Measurements from ENCODE around the gene DET1.
"Not testable (repeated sequence)": the region's sequence is repeated elsewhere in the genome, so short reads cannot be mapped to it uniquely, and the experiment has no call there.

DET1 gene

DNA sequence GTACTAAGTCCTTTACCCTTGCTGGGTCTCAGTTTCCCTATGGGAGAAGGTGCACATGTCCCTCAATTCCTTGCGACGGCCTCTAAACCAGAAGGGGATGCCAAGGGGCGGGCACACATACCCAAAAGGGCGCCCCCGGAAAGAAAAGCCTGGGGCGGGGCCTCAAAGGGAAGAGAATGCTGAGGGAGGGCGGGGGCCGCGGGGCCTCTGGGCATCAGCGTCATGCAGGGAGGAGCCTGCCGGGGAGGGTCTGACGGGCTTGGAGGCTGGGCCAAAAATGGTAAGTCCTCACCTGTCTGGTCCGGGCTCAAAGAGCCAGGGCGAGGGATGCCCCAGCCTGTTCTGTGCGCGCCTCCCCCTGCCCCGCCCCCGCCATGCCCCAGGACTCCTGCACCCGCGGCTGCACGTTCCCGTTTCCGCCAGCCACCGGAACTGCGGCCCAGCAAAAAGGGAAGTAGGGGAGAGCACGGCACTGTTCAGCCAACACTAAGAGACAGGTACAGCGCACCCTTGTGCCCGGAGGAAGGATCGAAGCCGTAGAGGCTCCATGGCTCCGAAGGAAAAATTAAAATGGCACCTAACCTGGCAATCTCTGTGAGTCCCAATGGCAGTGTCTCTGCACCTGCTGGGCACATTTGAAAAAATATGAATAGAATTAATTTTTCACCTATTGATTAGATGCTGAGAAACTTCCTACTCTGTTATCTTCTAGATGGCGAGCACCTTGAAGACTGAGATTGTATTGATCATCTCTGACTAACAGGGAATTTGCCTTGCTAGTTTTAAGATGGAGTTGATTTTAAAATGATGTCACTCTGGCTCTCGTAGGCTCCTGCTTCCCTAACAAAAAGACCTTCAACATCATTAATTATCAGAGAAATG is at the start of gene DET1:
DET1 (minus strand) TSS at position 434 of the 882 bp plus-strand sequence. CDS start 14,976 bp downstream, outside the sequence.
- DNase-seq (ENCODE audit: low read depth in 4 of 4, low spot score in 1 of 4) = peak; percentile 86 to 95 (median 92)

DNA sequence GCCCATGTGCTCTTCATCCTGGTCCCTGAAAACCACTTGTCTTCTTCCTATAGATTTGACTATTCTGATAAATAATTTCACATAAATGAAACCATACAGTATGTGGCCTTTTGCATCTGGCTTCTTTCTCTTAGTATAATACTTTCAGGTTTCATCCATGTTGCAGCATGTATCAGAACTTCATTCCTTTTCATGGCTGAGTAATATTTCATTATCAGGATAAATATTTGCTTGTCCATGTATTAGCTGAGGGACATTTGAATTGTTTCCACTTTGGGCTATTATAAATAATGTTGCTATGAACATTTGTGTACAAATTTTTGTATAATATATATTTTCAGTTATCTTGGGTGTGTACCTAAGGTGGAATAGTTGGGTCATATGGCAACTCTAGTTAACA is 44.9 kb upstream of the DET1 start:
- no peak for DNase-seq (ENCODE audit: low read depth in 4 of 4, low spot score in 1 of 4)

DNA sequence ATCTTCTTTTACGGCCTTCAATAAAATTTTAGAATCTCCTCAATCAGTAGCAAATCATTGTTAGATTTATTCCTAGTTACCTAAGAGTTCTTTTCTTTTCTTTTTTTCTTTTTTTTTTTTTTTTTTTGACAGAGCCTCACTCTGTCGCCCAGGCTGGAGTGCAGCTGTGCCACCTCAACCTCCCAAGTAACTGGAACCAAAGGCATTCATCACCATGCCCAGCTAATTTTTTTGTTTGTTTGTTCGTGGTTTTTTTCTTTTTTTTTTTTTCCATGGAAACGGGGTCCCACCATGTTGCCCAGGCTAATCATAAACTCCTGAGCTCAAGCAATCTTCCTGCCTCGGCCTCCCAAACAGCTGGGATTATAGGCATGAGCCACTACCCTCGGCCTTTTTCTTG is 44.3 kb upstream of the DET1 start:
- DNase-seq (ENCODE audit: low read depth in 4 of 4, low spot score in 1 of 4) = no peak

DNA sequence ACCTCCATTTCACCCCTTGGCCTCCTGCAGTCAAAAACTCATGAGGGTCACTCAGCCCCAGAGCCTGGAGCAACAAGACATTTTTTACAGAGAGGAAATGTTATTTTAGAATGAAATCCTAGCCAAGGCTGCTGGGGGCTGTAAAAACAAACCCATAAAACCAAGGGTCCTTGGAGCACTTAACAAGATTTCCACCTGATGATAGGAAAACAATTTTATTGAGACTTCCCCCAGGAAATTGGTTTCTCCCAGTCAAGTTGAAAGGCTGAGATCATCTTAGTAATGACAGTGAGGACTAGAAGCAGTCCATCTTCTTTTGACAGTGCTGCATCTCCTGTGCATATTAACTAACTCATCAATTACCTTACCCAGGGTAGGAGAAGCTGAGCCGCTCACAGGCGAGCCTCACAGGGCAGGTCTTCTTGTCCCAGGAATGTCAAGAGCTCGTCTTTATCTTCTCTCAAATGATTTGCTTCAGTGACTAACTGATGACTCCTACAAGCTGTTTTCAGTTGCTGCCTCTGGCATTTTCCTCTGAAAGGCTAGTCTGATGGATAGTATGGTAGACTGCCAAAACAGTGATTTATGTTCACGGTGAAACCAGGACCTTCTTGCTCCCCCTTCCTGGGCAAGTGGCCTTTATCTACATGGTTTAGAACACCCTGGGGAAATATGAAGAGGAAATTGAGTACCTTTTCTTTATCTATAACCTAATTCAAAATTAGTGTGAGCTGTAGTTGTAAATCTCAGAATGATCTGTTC is 40.1 kb upstream of the DET1 start:
- no peak for DNase-seq (ENCODE audit: low read depth in 4 of 4, low spot score in 1 of 4)

DNA sequence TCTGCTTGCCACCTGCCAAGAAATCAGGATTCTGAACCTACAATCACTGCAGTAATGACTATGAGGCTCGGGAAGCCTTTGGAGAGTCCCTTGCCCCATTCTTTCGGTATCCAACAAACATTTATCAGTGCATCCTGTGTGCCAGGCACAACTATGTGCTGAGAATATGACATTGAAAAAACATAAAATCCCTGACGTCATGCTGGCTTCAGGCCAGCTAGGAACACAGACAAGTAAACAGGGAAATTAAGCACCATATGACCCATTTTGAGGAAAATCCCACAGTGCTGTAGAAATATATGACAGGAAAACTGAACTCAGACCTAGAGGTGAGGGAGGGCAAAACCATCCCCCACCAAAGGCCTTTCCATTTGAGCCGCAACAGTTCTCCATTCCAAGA is 34.1 kb upstream of the DET1 start:
- no peak for DNase-seq (ENCODE audit: low read depth in 4 of 4, low spot score in 1 of 4)

DNA sequence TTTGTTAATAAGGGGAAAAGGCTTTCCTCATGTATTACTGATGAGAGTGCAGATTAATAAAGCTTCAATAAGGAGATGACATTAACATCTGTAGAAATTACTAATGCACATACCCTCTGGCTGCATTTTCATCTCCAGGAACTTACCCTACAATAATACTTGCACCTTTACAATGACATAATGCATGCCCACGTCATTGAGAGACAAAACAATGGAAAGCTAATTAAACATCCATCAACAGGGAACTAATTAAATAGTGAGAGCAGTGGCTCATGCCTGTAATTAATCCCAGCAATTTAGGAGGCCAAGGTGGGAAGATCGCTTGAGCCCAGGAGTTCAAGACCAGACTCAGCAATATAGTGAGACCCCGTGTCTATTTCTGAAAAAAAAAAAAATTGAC is 32.8 kb upstream of the DET1 start:
- DNase-seq (ENCODE audit: low read depth in 4 of 4, low spot score in 1 of 4) = no peak

DNA sequence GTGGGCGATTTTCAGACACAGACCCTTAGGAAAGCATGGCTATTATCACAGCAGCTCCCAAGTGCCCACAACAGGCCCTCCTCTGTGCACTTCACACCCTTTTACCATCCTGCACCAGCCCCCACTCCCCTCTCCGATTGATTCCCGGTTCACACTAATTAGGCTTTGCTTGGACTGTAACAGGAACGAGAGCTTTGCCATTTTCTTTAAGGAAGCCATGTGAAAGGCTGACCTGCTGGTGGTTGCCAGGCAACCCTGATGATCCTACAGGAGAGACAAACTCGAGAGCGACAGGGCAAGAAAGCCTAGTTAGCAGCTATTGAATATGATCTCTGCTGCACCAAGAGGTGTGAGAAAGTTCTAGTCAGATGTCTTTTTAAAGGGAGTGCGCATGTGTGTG is 28.2 kb upstream of the DET1 start:
- no peak for DNase-seq (ENCODE audit: low read depth in 4 of 4, low spot score in 1 of 4)

DNA sequence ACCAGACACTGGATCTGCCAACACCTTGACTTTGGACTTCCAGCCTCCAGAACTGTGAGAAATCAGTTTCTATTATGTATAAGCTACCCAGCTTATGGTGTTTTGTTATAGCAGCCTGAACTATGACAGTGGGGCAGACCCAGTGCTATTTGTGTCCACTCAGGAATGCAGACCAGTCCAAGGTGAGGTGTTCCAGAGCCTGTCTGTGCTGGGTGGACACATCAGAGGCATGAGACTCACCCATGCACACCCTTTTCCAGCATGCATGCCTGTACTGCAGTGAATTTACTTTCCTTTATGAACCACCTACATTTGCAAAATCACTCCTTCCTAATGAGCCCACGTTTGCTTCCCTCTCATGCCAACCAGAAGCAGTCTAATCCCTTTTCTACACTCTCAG is 27.6 kb upstream of the DET1 start:
- DNase-seq (ENCODE audit: low read depth in 4 of 4, low spot score in 1 of 4) = no peak

DNA sequence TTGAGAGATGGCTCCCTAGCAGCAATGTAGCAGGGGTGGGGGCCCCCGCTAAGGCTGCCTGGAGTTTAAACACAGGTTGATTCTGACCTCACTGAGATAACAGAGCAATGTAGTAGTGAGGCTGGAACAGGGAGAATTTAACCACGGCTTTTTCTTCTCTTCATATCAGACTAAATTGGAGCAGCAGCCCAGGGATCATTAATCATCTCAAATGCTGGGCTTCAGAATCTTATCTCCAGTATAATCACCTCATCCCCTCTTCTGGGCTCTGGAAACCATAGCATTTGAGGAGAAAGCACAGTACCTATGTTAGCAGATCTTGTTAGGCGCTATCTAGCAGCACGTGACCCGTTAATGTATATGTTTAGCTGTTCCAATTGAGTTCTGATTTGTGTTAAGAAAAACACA is 25.4 kb upstream of the DET1 start:
- DNase-seq (ENCODE audit: low read depth in 4 of 4, low spot score in 1 of 4) = no peak

DNA sequence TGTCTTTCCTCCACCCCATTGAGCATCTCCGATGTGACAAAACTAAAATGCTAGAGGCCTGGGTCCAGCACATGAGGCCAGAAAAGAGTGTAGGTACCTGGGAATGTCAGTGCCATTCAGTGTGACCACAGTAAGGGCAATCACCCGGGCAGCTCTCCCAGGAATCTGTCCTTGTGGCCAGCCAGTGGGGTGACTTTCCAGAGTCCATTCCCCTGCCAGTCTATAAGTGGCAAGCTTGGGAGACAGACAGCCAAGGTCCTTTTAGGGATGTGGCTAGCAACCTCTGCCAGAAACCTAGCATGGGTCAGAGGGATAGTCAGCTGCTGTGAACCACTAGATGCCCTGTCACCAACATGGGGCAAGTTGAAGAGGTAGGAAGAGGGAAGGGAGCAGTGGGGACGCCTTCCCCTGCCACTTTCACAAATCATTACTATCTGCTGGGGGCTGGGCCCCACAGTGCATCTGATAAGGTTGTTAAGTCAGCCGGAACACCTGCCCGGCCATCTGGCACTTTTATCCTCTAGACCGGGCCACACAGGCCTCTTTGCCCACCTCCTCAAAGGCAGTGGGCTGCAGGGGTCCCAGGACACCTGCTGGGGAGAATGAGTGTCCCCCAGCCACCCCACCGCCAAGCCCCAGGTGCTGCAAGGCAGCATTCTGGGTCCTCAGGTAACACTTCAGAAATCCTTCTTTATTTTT is 24.8 kb upstream of the DET1 start:
- DNase-seq (ENCODE audit: low read depth in 4 of 4, low spot score in 1 of 4) = no peak

DNA sequence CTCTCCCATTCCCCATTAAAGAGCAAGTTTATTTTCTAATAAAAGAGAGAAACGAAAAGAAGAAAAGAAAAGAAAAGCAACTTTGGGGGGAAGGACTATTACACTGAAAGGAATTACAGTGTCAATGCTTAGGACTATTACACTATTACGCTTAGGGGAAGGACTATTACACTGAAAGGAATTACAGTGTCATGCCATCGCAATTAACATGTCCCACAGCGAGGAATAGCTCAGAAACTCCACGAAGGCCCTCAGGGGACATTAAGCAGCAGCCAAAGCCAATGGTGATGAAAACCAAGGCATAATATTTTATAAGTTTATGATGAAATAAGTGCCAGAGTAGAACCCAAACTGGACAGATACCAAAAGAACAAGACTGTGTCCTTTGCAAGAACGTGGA is 22.1 kb upstream of the DET1 start:
- no peak for DNase-seq (ENCODE audit: low read depth in 4 of 4, low spot score in 1 of 4)

DNA sequence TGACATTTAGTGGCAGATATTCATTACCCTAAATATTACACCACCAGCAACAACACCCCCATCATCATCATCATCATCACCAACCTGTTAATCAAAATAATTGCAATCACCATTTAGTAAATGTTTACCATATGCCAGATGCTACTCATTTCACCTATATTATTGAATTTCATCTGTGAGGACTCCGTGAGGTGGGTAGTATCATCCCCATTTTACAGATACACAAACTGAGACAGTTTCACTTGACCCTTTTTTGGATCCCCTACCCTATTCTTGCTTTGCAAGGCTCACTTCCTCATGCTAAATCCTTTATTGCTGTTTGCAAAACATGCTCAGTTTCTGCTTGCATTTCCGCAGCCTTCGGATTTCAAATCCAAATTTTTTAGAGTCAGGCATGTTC is 18.3 kb upstream of the DET1 start:
- no peak for DNase-seq (ENCODE audit: low read depth in 4 of 4, low spot score in 1 of 4)

DNA sequence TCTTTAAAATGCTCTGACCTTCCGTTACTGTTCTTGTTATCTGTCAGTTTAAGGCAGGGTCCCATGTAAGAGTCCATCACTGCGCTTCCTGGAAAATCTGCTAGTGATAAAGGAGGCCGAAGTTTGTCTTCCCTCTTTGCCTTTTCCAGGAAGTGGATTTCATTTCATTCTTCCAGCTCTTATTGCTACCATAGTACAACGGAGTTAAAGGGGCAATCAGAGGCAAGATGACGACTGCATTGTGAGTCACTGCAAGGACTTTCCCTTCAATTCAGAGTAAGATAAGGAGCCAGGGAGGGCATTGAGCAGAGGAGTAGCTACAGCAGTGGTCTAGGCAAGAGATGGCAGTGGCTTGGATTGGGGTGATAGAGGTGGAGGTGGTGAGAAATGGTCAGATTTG is 17.2 kb upstream of the DET1 start:
- no peak for DNase-seq (ENCODE audit: low read depth in 4 of 4, low spot score in 1 of 4)

DNA sequence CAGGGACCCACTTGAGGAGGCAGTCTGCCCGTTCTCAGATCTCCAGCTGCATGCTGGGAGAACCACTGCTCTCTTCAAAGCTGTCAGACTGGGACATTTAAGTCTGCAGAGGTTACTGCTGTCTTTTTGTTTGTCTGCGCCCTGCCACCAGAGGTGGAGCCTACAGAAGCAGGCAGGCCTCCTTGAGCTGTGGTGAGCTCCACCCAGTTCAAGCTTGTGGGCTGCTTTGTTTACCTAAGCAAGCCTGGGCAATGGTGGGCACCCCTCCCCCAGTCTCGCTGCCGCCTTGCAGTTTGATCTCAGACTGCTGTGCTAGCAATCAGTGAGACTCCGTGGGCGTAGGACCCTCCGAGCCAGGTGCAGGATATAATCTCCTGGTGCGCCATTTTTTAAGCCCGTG is 13.1 kb upstream of the DET1 start:
- not testable (repeated sequence) for DNase-seq (ENCODE audit: low read depth in 4 of 4, low spot score in 1 of 4)

DNA sequence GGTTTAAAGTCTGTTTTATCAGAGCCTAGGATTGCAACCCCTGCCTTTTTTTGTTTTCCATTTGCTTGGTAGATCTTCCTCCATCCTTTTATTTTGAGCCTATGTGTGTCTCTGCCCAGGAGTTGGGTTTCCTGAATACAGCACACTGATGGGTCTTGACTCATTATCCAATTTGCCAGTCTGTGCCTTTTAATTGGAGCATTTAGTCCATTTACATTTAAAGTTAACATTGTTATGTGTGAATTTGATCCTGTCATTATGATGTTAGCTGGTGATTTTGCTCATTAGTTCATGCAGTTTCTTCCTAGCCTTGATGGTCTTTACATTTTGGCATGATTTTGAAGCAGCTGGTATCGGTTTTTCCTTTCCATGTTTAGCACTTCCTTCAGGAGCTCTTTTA is 11.5 kb upstream of the DET1 start:
- not testable (repeated sequence) for DNase-seq (ENCODE audit: low read depth in 4 of 4, low spot score in 1 of 4)

DNA sequence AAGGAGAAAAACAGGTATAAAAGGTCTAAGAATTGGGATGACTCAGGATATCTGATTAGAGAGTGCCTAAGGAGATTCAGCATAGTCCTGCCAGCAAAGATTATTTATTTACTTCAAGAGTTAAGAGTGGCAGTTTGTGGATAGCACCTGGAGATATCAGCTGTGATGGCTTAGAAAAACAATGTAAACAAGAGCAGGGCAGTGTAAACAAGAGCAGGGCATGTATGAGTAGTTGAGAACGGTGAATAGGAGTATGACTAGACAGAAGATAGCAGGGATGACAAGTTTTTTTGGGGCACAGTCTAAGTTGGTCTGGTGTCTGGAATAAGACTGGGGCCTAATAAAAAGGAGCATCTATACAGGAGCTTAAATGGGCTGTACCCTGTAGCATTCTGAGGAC is 1.5 kb upstream of the DET1 start:
- not testable (repeated sequence) for DNase-seq (ENCODE audit: low read depth in 4 of 4, low spot score in 1 of 4)

DNA sequence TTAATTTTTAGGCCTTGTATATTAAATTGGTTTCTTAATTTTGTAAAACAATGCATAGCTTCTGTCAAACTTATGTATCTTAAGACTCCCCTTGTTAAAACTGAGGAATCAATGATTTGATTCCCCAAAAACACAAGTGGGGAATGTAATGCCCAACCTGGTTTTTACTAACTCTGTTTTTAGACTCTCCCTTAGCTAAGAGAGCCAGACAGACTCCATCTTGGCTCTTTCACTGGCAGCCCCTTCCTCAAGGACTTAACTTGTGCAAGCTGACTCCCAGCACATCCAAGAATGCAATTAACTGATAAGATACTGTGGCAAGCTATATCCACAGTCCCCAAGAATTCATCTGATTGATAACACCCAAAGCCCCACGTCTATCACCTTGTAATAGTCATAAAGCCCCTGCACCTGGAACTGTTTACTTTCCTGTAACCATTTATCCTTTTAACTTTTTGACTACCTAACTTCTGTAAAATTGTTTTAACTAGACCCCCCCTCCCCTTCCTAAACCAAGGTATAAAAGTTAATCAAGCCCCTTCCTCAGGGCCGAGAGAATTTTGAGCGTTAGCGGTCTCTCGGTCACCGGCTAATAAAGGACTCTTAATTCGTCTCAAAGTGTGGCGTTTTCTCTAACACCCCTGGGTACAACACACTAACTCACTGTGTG is 768 bp downstream of the DET1 start:
- DNase-seq (ENCODE audit: low read depth in 4 of 4, low spot score in 1 of 4) = not testable (repeated sequence)

DNA sequence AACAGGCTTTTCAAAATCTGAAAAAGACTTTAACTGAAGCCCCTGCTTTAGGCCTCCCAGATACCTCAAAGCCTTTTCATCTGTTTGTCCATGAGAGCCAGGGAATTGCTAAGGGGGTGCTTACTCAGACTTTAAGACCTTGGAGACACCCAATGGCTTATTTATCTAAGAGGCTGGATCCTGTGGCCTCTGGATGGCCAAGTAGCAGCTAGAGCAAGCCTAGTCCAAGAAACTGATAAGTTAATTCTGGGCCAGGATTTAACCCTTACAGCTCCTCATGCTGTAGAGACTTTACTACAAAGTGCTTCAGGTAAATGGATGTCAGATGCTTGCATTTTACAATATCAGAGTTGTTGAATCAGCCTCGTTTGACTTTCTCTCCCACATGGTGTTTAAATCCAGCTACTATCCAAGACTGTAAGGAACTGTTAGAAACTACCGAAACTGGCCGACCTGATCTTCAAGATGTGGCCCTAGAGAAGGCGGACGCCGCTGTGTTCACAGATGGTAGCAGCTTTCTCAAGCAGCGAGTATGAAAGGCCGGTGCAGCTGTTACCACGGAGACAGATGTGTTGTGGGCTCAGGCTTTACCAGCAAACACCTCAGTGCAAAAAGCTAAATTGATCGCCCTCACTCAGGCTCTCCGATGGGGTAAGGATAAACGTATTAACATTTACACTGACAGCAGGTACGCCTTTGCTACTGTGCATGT is 3.3 kb downstream of the DET1 start:
- DNase-seq (ENCODE audit: low read depth in 4 of 4, low spot score in 1 of 4) = no peak

DNA sequence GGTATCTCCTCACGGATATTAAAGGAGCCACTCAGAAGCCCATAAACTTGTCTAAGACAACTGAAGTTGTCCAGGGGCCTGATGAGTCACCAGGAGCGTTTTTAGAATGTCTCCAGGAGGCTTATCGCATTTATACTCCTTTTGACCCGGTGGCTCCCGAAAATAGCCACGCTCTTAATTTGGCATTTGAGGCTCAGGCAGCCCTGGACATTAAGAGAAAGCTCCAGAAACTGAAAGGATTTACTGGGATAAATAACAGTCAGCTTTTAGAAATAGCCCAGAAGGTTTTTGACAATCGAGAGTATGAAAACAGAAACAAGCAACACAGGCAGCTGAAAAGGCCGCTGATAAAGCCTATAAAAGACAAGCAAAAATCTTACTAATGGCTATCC is 4.1 kb downstream of the DET1 start:
- no peak for DNase-seq (ENCODE audit: low read depth in 4 of 4, low spot score in 1 of 4)

DNA sequence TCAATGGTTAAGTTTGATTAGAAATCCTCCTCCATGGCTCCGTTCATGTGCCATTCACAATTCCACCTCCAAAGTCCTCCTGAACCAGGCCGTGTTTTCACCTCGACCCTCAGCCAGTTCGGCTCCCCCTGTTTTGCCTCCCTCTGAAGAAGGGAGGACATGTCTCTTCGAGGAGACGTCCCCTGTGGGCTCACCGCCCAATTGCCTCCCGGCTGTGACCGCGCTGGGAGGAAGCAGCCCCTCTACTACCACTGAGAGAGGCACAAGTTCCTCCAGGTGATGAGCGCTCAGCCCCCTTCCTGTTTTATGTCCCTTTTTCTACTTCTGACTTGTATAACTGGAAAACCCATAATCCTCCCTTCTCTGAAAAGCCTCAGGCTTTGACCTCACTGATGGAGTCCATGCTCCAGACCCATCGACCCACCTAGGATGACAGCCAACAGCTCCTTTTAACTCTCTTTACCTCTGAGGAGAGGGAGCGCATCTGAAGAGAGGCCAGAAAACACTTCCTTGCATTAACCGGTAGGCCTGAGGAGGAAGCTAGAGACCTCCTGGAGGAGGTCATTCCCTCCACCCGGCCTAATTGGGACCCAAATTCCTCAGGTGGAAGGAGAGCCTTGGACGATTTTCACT is 4.7 kb downstream of the DET1 start:
- no peak for DNase-seq (ENCODE audit: low read depth in 4 of 4, low spot score in 1 of 4)

Data from stimulated activated CD4-positive, alpha-beta T cell treated with anti-CD3 and anti-CD28 coated beads, Interleukin-1b, Interleukin-23, amount 100 ng/mL, for 24 hours (primary cell).